Mucosa of descending colon (tissue), 3 donors: ENCODE results near the gene DNAJB13. TPM values are rescaled to one million over a fixed set of nuclear protein-coding genes. Genes with fewer than 3 reads are reported as not detected.

Source experiments
- ATAC-seq: fragments of 200-7000 bp; cut with Tn5 transposase; one replicate; pipeline ENCODE4 v1.9.1; 2020; ENCODE audit warnings: mild to moderate bottlenecking, moderate library complexity
- DNase-seq, 3 donors: peaks; one replicate each; pipeline ENCODE4 v3.0.0-alpha.2; 2020
- H3K36me3 ChIP-seq: fragments of 200-600 bp; one replicate; pipeline ENCODE4 v1.8.0; 2021; ENCODE audit warnings: low read depth, mild to moderate bottlenecking
- H3K4me1 ChIP-seq: fragments of 200-600 bp; one replicate; pipeline ENCODE4 v1.8.0; 2021; ENCODE audit warnings: low read depth, mild to moderate bottlenecking
- H3K4me3 ChIP-seq: fragments of 200-600 bp; one replicate; pipeline ENCODE4 v1.8.0; 2021; ENCODE audit warnings: mild to moderate bottlenecking
- H3K9me3 ChIP-seq: fragments of 200-600 bp; one replicate; pipeline ENCODE4 v1.8.0; 2021; ENCODE audit warnings: mild to moderate bottlenecking
- intact Hi-C, 2 donors: fragments of 100-400 bp; cut with DNase I in 1 of 2; cut with micrococcal nuclease in 1 of 2; formaldehyde crosslinking; loops; one replicate each; pipeline versions ENCODE4 v1.11.0 to v1.11.1; 2022; cut with DNase I, micrococcal nuclease
- total RNA-seq, 3 donors: library from RNA; stranded (reverse); fragmentation: NEBNext Ultra II Directional in 2 of 3; extraction: Animal tissue kit (Norgen Biotek cat#: 25700) in 2 of 3; gene quantifications; one replicate each; pipeline versions ENCODE4 v1.2.1 to v1.2.4, GENCODE V29; 2021 to 2023
- TF ChIP-seq, protein P1 (sequence below): fragments of 200-600 bp; IDR thresholded peaks from one replicate; pipeline ENCODE4 v1.8.0; 2022; ENCODE audit warnings: antibody characterized with exemption, mild to moderate bottlenecking
- donor health status: DM: no; HTN: no; CAD: no; lungs with moderate emphysema.
- donor health status: DM: no; HTN: no; CAD: no.
- donor health status: DM: no; HTN: yes; CAD: no.

Gene DNAJB13
- total RNA-seq, 3 donors from 2014 or later, result not detected

DNA sequence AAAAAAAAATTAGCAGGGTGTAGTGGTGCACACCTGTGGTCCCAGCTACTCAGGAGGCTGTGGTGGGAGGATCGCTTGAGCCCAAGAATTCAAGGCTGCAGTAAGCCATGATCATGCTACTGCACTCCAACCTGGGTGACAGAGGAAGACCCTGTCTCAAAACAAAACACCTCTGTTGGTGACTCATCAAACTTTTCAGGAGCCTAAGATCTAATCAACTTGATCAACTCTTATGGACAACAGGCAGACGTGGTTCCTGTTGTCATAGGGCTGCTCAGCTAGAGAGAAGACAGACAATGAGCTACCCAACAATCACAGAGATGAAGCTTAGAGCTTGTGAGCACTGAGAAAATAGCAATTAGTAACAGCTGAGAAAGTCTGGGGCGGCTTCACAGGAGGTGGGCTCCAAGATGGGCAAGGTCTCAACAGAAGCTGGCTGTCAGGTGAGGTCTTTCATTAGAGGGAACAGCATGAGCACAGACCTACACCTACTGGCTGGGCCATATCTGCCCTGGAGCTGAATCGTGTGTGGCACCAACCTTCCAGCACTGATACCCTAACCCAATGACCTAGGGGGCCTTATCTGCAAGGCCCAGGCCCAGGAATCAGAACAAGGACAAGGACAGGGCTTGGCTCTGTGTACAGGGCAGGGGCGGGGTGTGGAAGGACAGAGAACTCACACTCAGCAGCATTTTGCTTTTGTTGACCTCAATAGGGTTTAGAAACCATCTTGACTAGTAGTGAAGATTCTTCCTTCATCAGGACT is 65.3 kb downstream of the DNAJB13 start:
- DNase-seq (no peak), ATAC-seq (no peak)
- TF ChIP-seq, protein P1, sequence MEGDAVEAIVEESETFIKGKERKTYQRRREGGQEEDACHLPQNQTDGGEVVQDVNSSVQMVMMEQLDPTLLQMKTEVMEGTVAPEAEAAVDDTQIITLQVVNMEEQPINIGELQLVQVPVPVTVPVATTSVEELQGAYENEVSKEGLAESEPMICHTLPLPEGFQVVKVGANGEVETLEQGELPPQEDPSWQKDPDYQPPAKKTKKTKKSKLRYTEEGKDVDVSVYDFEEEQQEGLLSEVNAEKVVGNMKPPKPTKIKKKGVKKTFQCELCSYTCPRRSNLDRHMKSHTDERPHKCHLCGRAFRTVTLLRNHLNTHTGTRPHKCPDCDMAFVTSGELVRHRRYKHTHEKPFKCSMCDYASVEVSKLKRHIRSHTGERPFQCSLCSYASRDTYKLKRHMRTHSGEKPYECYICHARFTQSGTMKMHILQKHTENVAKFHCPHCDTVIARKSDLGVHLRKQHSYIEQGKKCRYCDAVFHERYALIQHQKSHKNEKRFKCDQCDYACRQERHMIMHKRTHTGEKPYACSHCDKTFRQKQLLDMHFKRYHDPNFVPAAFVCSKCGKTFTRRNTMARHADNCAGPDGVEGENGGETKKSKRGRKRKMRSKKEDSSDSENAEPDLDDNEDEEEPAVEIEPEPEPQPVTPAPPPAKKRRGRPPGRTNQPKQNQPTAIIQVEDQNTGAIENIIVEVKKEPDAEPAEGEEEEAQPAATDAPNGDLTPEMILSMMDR, result no peak
- Histone ChIP-seq H3K4me1 (peaks cover 34% of the 10 kb centered on the region), H3K4me3 (no peak overlapping the region), H3K36me3 (no peaks in the 10 kb centered on the region), H3K9me3 (no peaks in the 10 kb centered on the region)
- intact Hi-C loops, result no loop called here

DNA sequence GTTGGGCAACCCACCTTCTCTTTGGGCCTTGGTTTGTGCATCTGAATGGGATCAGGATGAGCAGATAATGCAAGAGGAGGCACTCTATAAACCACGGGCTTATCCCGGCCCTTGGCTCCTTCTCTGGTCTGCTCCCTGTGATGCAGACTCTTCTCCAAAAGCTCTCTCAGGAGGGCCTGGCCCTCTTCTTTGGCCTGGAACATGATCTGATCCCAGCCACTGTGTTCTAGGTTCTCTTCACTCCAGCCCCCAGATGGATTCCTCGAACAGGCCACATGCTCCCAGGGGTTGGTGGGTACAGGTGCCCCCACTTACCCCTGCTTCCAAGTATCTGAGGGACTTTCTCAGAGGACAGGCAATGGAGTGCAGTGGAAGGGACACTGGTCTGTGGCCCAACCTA is 66.8 kb downstream of the DNAJB13 start:
- ATAC-seq (no peak), DNase-seq (no peak)
- intact Hi-C loops, result no loop called here
- Histone ChIP-seq H3K4me3 (no peak overlapping the region), H3K36me3 (no peaks in the 10 kb centered on the region), H3K4me1 (peaks cover 34% of the 10 kb centered on the region), H3K9me3 (no peaks in the 10 kb centered on the region)
- TF ChIP-seq, protein P1, result no peak

DNA sequence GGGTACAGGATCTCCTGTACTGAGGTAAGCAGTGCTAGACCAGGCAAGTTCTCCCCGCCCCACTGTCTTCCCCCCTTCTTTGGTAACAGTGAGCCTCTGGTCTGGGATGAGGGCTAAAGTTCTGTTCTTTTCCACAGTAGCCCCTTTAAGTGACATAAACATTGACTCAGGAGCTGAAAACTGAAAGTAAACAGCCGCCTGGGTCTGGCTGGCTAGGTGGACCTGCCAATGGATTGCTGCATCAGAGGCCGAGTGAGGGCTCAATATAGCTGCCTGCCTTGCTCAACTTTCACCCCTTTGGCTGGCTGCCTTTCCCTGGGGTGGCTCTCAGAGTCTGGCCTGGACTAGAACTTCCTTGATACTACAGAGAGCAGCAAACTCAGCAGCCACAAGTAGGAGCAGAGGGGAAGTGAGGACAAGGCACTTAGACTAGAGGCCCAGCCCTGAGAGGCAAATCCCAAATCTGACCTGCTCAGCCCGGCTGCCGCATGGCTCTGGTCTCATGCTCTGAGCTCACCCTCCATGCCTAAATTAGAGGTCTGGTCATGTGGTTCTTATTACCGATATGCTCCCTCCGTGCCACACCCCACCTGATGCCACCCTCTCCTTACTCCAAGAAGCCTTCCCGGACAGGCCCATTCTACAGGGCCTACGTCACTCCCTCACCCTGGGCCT is 67.6 kb downstream of the DNAJB13 start:
- Histone ChIP-seq H3K4me1 (peaks cover 34% of the 10 kb centered on the region), H3K4me3 (no peak overlapping the region), H3K36me3 (no peaks in the 10 kb centered on the region), H3K9me3 (no peaks in the 10 kb centered on the region)
- ATAC-seq, result peak; percentile 92
- DNase-seq, result peak; percentile 91 to 95 (median 94)
- TF ChIP-seq, protein P1, result no peak
- intact Hi-C loops, result no loop called here

DNA sequence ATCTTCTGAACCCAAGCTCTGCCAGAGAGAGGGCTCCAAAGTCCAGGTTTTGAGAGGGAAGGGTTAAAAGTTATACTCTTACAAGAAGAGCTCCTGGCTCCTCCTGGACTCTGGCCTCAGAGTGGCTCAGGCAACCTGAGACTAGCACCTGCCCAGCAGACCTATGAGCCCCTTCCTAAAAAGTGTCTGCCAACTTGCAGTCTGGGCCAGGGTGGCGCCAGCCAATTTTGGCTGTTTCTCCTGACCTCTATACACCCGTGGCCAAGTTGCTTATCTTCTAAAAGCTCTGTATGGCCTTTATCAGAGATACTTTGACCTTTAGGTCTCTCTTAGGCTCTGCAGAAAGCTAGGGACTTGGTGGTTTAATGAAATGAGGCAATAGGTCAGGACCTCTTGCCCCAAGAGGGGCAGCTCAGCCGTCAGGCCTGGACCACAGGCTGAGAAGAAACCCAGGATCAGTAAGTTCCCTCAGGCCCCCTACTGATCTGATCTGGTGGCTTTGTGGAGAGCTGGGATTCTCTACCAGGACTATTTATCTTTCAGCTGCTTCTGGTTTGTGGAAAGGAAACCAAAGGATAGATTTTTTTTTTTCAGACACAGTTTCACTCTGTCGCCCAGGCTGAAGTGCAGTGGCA is 68.4 kb downstream of the DNAJB13 start:
- TF ChIP-seq, protein P1, result no peak
- ATAC-seq (peak; percentile 55), DNase-seq (peak in 2 of 3 donors; percentile 44 to 47)
- intact Hi-C loops, result no loop called here
- Histone ChIP-seq H3K36me3 (no peaks in the 10 kb centered on the region), H3K9me3 (no peaks in the 10 kb centered on the region), H3K4me1 (peaks cover 38% of the 10 kb centered on the region), H3K4me3 (no peak overlapping the region)

DNA sequence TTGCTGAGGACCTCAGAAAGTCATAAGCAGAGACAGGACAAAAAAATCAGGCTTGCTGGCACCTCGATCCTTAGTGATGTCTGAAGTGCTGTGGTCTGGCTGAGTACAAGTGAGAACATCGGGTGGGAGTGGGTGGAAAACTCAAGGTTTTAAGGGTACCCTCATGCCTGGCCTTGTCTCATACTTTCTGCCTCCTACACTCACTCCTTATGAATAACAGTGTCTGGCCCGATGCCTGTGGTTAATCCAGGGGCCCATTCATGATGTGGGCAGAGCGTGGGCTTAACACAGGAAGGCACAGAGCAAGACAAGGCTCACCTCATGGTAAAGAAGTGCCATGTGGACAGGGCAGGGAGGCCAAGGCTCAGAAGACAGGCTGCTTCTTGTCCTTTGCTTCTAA is 69.0 kb downstream of the DNAJB13 start:
- TF ChIP-seq, protein P1, result no peak
- Histone ChIP-seq H3K4me1 (peaks cover 40% of the 10 kb centered on the region), H3K4me3 (no peak overlapping the region), H3K9me3 (no peaks in the 10 kb centered on the region), H3K36me3 (no peaks in the 10 kb centered on the region)
- ATAC-seq (no peak), DNase-seq (no peak)
- intact Hi-C loops, result no loop called here

Other genes starting within 250 kb of the DNAJB13 start
- gene RAB6A, start 190.0 kb upstream of the DNAJB13 start, total RNA-seq, result 100 to 1,000 TPM; 138 to 140 (median 139) TPM
- gene MRPL48, start 163.2 kb upstream of the DNAJB13 start, total RNA-seq, result 10 to 100 TPM; 31.5 to 41.2 (median 39.7) TPM
- 10 to 100 TPM; 55.7 to 76.3 (median 61.0) TPM for gene COA4, start 74.2 kb upstream of the DNAJB13 start, total RNA-seq
- 10 to 100 TPM; 13.8 to 19.7 (median 14.8) TPM for gene PAAF1, start 74.0 kb upstream of the DNAJB13 start, total RNA-seq
- 10 to 100 TPM; 36.4 to 61.3 (median 39.9) TPM for gene UCP2, start 31.8 kb downstream of the DNAJB13 start, total RNA-seq
- 1 to 10 TPM in 2 of 3 donors, under 1 TPM in 1; 0.90 to 2.8 (median 2.2) TPM for gene UCP3, start 58.1 kb downstream of the DNAJB13 start, total RNA-seq
- 10 to 100 TPM; 22.3 to 37.2 (median 32.1) TPM for gene C2CD3, start 220.0 kb downstream of the DNAJB13 start, total RNA-seq
- 10 to 100 TPM; 22.3 to 36.0 (median 26.3) TPM for gene PPME1, start 220.3 kb downstream of the DNAJB13 start, total RNA-seq